ENCODE results near the gene RAMP3. TPM values are rescaled to one million over a fixed set of nuclear protein-coding genes. Genes with fewer than 3 reads are reported as not detected.

Gene RAMP3
- total RNA-seq, 1 experiment from 2014 or later = 0.13 TPM

DNA sequence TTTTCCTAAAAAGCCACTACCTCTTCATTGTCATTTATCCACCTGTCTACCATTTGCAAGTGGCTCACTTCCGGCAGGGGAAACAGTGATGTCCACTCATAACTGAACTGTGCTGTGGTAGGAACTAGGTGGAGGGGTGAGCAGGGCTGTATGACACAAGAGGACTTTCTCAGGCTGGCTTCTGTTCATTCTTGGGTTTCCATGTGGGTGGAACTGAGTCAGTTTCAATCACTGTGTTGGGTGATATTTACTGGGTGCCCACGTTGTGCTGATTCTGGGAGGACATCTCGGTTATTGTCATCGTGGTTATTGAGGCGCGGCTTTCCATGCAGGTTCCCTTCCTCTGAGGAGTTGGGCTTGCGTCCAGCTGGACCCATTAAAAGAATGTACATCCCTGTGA lies 38.8 kb downstream of the RAMP3 start:
- ChIA-PET POLR2A (no interaction called here), CTCF (no interaction called here)
- DNase-seq (ENCODE audit: low read depth, low spot score) = no peak
- H3K27ac ChIP-seq (ENCODE audit: low read length) = no peak overlapping the region
- H3K9me3 ChIP-seq (ENCODE audit: control insufficient read depth, insufficient read depth, low read depth, low read length) = no peaks in the 10 kb centered on the region
- H3K36me3 ChIP-seq (ENCODE audit: control insufficient read depth, insufficient read depth, low read length) = no peaks in the 10 kb centered on the region
- BruUV-seq (replicated peaks) = no TSS peak
- TF ChIP-seq, protein P1, sequence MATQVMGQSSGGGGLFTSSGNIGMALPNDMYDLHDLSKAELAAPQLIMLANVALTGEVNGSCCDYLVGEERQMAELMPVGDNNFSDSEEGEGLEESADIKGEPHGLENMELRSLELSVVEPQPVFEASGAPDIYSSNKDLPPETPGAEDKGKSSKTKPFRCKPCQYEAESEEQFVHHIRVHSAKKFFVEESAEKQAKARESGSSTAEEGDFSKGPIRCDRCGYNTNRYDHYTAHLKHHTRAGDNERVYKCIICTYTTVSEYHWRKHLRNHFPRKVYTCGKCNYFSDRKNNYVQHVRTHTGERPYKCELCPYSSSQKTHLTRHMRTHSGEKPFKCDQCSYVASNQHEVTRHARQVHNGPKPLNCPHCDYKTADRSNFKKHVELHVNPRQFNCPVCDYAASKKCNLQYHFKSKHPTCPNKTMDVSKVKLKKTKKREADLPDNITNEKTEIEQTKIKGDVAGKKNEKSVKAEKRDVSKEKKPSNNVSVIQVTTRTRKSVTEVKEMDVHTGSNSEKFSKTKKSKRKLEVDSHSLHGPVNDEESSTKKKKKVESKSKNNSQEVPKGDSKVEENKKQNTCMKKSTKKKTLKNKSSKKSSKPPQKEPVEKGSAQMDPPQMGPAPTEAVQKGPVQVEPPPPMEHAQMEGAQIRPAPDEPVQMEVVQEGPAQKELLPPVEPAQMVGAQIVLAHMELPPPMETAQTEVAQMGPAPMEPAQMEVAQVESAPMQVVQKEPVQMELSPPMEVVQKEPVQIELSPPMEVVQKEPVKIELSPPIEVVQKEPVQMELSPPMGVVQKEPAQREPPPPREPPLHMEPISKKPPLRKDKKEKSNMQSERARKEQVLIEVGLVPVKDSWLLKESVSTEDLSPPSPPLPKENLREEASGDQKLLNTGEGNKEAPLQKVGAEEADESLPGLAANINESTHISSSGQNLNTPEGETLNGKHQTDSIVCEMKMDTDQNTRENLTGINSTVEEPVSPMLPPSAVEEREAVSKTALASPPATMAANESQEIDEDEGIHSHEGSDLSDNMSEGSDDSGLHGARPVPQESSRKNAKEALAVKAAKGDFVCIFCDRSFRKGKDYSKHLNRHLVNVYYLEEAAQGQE (IDR thresholded peaks at IDR 0.05; ENCODE audit: insufficient read depth in 1 of 2, low read depth in 2 of 2, low read length in 1 of 2) = no peak
- TF ChIP-seq, protein P2, sequence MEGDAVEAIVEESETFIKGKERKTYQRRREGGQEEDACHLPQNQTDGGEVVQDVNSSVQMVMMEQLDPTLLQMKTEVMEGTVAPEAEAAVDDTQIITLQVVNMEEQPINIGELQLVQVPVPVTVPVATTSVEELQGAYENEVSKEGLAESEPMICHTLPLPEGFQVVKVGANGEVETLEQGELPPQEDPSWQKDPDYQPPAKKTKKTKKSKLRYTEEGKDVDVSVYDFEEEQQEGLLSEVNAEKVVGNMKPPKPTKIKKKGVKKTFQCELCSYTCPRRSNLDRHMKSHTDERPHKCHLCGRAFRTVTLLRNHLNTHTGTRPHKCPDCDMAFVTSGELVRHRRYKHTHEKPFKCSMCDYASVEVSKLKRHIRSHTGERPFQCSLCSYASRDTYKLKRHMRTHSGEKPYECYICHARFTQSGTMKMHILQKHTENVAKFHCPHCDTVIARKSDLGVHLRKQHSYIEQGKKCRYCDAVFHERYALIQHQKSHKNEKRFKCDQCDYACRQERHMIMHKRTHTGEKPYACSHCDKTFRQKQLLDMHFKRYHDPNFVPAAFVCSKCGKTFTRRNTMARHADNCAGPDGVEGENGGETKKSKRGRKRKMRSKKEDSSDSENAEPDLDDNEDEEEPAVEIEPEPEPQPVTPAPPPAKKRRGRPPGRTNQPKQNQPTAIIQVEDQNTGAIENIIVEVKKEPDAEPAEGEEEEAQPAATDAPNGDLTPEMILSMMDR (IDR thresholded peaks at IDR 0.05) = no peak
- TF ChIP-seq TCF7L2 (IDR thresholded peaks at IDR 0.05; ENCODE audit: low read depth, low read length) = no peak
- in situ Hi-C loops (cut with HindIII; ENCODE audit: low pct_unique_long_range_greater_than_20kb, low sequenced_read_pairs) = no loop called here
- intact Hi-C loops (cut with micrococcal nuclease; ENCODE audit: unreplicated experiment) = no loop called here
- ATAC-seq = no peak
- no peak overlapping the region for H3K4me3 ChIP-seq (ENCODE audit: low read depth in 2 of 2, low read length in 2 of 2)
- H3K4me1 ChIP-seq (ENCODE audit: control insufficient read depth, insufficient read depth, low read length) = no peaks in the 10 kb centered on the region
- H3K27me3 ChIP-seq (ENCODE audit: control insufficient read depth, insufficient read depth, low read length) = peaks cover 7% of the 10 kb centered on the region

DNA sequence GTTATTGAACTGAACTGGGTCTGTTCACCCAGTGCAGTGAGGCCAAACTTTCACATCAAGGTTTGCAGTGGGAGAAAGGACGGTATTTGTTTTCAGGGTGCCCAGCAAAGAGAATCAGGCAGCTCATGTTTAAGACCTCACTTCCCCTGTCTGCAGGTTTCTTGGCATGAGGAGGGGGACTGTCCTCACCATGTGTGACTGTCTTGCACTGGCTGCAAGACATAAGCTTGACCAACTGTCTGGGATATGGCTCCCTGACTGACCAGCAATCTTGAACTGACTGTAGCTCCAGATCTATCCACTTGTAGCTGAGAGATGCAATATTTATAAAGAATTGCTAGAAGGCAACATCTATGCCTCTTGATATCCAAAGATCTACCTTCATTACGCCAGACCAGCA lies 39.9 kb downstream of the RAMP3 start:
- no peak for TF ChIP-seq SIN3A (IDR thresholded peaks at IDR 0.05; ENCODE audit: borderline replicate concordance, insufficient read depth, low read depth, low read length)
- TF ChIP-seq, protein P1 (IDR thresholded peaks at IDR 0.05; ENCODE audit: insufficient read depth in 1 of 2, low read depth in 2 of 2, low read length in 1 of 2) = no peak
- TF ChIP-seq, protein P2 (IDR thresholded peaks at IDR 0.05) = no peak
- no peak for TF ChIP-seq TCF7L2 (IDR thresholded peaks at IDR 0.05; ENCODE audit: low read depth, low read length)
- TF ChIP-seq POLR2AphosphoS5 (IDR thresholded peaks at IDR 0.05; ENCODE audit: low read depth, low read length) = no peak
- Histone ChIP-seq H3K4me1 (ENCODE audit: control insufficient read depth, insufficient read depth, low read length) (no peaks in the 10 kb centered on the region), H3K4me3 (ENCODE audit: low read depth in 2 of 2, low read length in 2 of 2) (no peak overlapping the region), H3K36me3 (ENCODE audit: control insufficient read depth, insufficient read depth, low read length) (no peaks in the 10 kb centered on the region), H3K27me3 (ENCODE audit: control insufficient read depth, insufficient read depth, low read length) (peaks cover 3% of the 10 kb centered on the region; the same call in 1 of the 2 replicates), H3K9me3 (ENCODE audit: control insufficient read depth, insufficient read depth, low read depth, low read length) (no peaks in the 10 kb centered on the region), H3K27ac (ENCODE audit: low read length) (no peak overlapping the region)
- DNase-seq (ENCODE audit: low read depth, low spot score) (no peak), ATAC-seq (no peak)
- in situ Hi-C loops (cut with HindIII; ENCODE audit: low pct_unique_long_range_greater_than_20kb, low sequenced_read_pairs) = no loop called here
- POLR2A ChIA-PET = no interaction called here
- CTCF ChIA-PET = interaction anchor here (0.7 kb wide), 1 partner anchor 48 kb away, joined by 4 read pairs; no protein-coding TSS in a partner anchor
- BruUV-seq (replicated peaks) = no TSS peak
- intact Hi-C loops (cut with micrococcal nuclease; ENCODE audit: unreplicated experiment) = no loop called here

All from Panc1 (cell line).